B cell (primary cell): ENCODE data around the gene MT1G. TPM values are rescaled to one million over a fixed set of nuclear protein-coding genes. Genes with fewer than 3 reads are reported as not detected.

Source experiments
- ATAC-seq: fragments of 200-7000 bp; cut with Tn5 transposase; one replicate; pipeline ENCODE4 v1.10.0; 2021; ENCODE audit warnings: low read depth, mild to moderate bottlenecking, moderate number of reproducible peaks, moderate library complexity
- CTCF ChIA-PET: fragments of 350-600 bp; sonication (Branson Sonifier 250); formaldehyde crosslinking; loops from one replicate; lab custom pipeline; 2021; ENCODE audit warnings: antibody characterized with exemption, inconsistent platforms; lab: Charles Lee
- POLR2A ChIA-PET: fragments of 350-600 bp; sonication (Branson Sonifier 250); formaldehyde crosslinking; loops from one replicate; lab custom pipeline; 2021; ENCODE audit warnings: antibody characterized with exemption; lab: Charles Lee
- DNase-seq: peaks from one replicate; pipeline ENCODE4 v3.0.0; 2013
- H2AFZ ChIP-seq: 2 replicates; pipeline ENCODE4 v1.6.1; 2012; ENCODE audit warnings: mild to moderate bottlenecking, low read depth, low read length; ENCODE audit not compliant: insufficient read depth, poor library complexity, severe bottlenecking
- H3K27ac ChIP-seq, 2 donors: 1 replicate in 1 of 2; 2 replicates in 1 of 2; pipeline ENCODE4 v1.5.1; 2012 to 2013; ENCODE audit warnings: low read length in 2 of 2, mild to moderate bottlenecking in 2 of 2, moderate library complexity in 1 of 2
- H3K27me3 ChIP-seq, 4 experiments: fragments of 200-600 bp in 1 of 4; sonication (generic) in 1 of 4; replicated peaks in 1 of 4; 1 replicate in 2 of 4; 2 replicates in 2 of 4; pipeline versions ENCODE4 v1.6.1 to v1.7.0; 2013 to 2016; ENCODE audit warnings: low read length in 3 of 4, mild to moderate bottlenecking in 2 of 4, mixed read lengths in 1 of 4, moderate library complexity in 1 of 4; ENCODE audit not compliant: insufficient read depth in 4 of 4, control insufficient read depth in 3 of 4; ENCODE audit errors: control extremely low read depth in 1 of 4
- H3K36me3 ChIP-seq, 2 experiments: replicated peaks in 1 of 2; 1 replicate in 1 of 2; 2 replicates in 1 of 2; pipeline versions ENCODE4 v1.6.1 to v1.7.1; 2013; ENCODE audit warnings: low read length in 1 of 2; ENCODE audit not compliant: insufficient read depth in 2 of 2, control insufficient read depth in 1 of 2; ENCODE audit errors: control extremely low read depth in 1 of 2, extremely low read depth in 1 of 2
- H3K4me1 ChIP-seq, 2 donors: fragments of 200-600 bp in 1 of 2; sonication (generic) in 1 of 2; 1 replicate in 1 of 2; 2 replicates in 1 of 2; pipeline versions ENCODE4 v1.5.1 to v1.6.1; 2013 to 2017; ENCODE audit warnings: low read length in 2 of 2; ENCODE audit not compliant: control insufficient read depth in 2 of 2, insufficient read depth in 2 of 2
- H3K4me2 ChIP-seq: replicated peaks from 2 replicates; pipeline ENCODE3; 2012; ENCODE audit warnings: mild to moderate bottlenecking, low read depth, low read length; ENCODE audit not compliant: poor library complexity, severe bottlenecking
- H3K4me3 ChIP-seq, 5 experiments: fragments of 200-600 bp in 1 of 5; sonication (generic) in 1 of 5; 1 replicate in 3 of 5; 2 replicates in 2 of 5; pipeline versions ENCODE4 v1.5.1 to v1.7.0; 2011 to 2016; ENCODE audit warnings: low read length in 4 of 5, mild to moderate bottlenecking in 4 of 5, low read depth in 2 of 5, control low read depth in 1 of 5, moderate library complexity in 1 of 5; ENCODE audit not compliant: insufficient read depth in 1 of 5; ENCODE audit errors: control extremely low read depth in 1 of 5, extremely low read depth in 1 of 5
- H3K79me2 ChIP-seq: fragments of 200-600 bp; sonication (generic); one replicate; pipeline ENCODE4 v1.6.0; 2016; ENCODE audit warnings: low read length; ENCODE audit not compliant: control insufficient read depth, insufficient read depth
- H3K9ac ChIP-seq: fragments of 200-600 bp; sonication (generic); 2 replicates; pipeline ENCODE4 v1.6.1; 2017; ENCODE audit warnings: mild to moderate bottlenecking, low read length, moderate library complexity
- H3K9me3 ChIP-seq, 3 donors: one replicate each; pipeline versions ENCODE4 v1.6.1 to v1.7.1; 2013; ENCODE audit warnings: low read length in 2 of 3; ENCODE audit not compliant: control insufficient read depth in 2 of 3, insufficient read depth in 1 of 3; ENCODE audit errors: control extremely low read depth in 1 of 3
- H4K20me1 ChIP-seq: 2 replicates; pipeline ENCODE4 v1.6.0; 2012; ENCODE audit warnings: mild to moderate bottlenecking, low read length; ENCODE audit not compliant: insufficient read depth, control insufficient read depth, poor library complexity, severe bottlenecking
- H3K27ac Mint-ChIP-seq: one replicate; pipeline ENCODE4 v1.8.0; 2021; ENCODE audit warnings: mixed read lengths
- H3K27me3 Mint-ChIP-seq: one replicate; pipeline ENCODE4 v1.8.0; 2021; ENCODE audit warnings: mixed read lengths
- H3K4me1 Mint-ChIP-seq: one replicate; pipeline ENCODE4 v1.8.0; 2021; ENCODE audit warnings: mixed read lengths
- H3K4me3 Mint-ChIP-seq: one replicate; pipeline ENCODE4 v1.8.0; 2021; ENCODE audit warnings: mixed read lengths
- H3K9me3 Mint-ChIP-seq: one replicate; pipeline ENCODE4 v1.8.0; 2022; ENCODE audit warnings: mixed read lengths; ENCODE audit not compliant: insufficient read depth
- EZH2 ChIP-seq: IDR thresholded peaks from 2 replicates; pipeline ENCODE4 v1.6.1; 2012; ENCODE audit warnings: borderline replicate concordance, low read depth, mild to moderate bottlenecking, moderate library complexity, low read length; ENCODE audit not compliant: insufficient read depth, poor library complexity, severe bottlenecking
- WGBS: methylation state at CpG from one replicate; pipeline ENCODE4 v1.1.5; 2013; ENCODE audit warnings: missing lambda C conversion rate; ENCODE audit not compliant: insufficient coverage; 5-methylcytosine and 5-hydroxymethylcytosine counted together
- intact Hi-C: fragments of 100-400 bp; cut with micrococcal nuclease; formaldehyde crosslinking; loops from one replicate; pipeline ENCODE4 v1.10.0; 2022
- polyA plus RNA-seq: library from polyadenylated mRNA; depleted of rRNA; stranded (reverse); fragments of >200 nt; gene quantifications from 2 replicates; pipeline ENCODE4 v1.2.3, GENCODE V29; 2012
- total RNA-seq, 2 donors: library from RNA; stranded (reverse); fragments of 120-200 nt in 1 of 2; gene quantifications; 1 replicate in 1 of 2; 2 replicates in 1 of 2; pipeline versions ENCODE4 v1.2.3 to v1.2.4, GENCODE V29; 2013 to 2022
- TF ChIP-seq, protein P1 (sequence below): fragments of 200-600 bp; IDR thresholded peaks from one replicate; pipeline ENCODE4 v1.8.0; 2022; ENCODE audit warnings: antibody characterized with exemption, mild to moderate bottlenecking

MT1G gene
- total and polyA plus RNA-seq, 2 donors (not counting 1 experiment from before 2014, with no cell fraction given) = not detected

DNA sequence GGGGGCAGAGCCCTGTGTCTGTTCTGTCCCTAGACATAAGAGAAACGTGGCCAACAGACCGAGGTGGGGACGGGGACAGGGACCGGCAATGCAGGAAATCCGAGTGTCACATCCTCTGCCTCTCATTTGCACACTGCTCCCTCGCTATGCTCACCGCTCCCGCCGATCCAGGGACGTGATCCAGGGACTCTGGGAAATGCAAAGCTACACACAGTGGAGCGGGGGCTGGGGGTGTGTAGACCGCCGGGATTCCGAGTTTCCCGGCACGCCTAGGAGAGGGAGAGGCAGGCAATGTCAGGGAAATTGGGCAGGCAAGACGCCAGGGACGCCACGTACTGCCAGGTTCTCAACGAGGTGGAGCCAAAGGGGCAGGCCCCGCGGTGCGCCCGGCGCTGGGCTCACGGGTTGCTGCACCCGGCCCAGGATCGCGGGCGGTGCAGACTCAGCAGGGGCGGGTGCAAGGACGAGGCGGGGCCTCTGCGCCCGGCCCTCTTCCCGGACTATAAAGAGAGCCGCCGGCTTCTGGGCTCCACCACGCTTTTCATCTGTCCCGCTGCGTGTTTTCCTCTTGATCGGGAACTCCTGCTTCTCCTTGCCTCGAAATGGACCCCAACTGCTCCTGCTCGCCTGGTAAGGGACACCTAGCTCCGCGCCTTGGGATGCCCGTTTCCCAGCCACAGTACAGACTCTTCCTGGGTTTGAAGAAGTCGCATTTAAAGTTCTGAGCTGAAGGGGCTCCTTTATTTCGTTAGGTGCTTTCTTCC lies 14.3 kb upstream of the MT1G start, which contains the start of gene MT1X:
Gene MT1X, plus strand, starts transcription at position 532 of the 764 bp plus-strand sequence. Its CDS starts 71 bp downstream, at position 603.
- peak within 1 kb of the TSS; percentile 93 for H3K4me2 ChIP-seq
- peak within 1 kb of the TSS; percentile 81 for H3K27ac Mint-ChIP-seq
- intact Hi-C loops = loop anchor here (1.0 to 10.0 kb wide), 6 partner anchors 20 to 162 kb away; partner anchors contain the start of genes BBS2, MT1A, MT1F and MT1M
- peak within 1 kb of the TSS; percentile 55 to 74 (median 59) for H3K4me3 ChIP-seq
- H4K20me1 ChIP-seq = no peaks in the 10 kb centered on the region
- H3K79me2 ChIP-seq = no peaks in the 10 kb centered on the region
- H3K27me3 Mint-ChIP-seq = peaks cover 10% of the 10 kb centered on the region
- 2% methylated on average over 46 of the region's 49 CpGs for WGBS
- TF ChIP-seq, protein P1, sequence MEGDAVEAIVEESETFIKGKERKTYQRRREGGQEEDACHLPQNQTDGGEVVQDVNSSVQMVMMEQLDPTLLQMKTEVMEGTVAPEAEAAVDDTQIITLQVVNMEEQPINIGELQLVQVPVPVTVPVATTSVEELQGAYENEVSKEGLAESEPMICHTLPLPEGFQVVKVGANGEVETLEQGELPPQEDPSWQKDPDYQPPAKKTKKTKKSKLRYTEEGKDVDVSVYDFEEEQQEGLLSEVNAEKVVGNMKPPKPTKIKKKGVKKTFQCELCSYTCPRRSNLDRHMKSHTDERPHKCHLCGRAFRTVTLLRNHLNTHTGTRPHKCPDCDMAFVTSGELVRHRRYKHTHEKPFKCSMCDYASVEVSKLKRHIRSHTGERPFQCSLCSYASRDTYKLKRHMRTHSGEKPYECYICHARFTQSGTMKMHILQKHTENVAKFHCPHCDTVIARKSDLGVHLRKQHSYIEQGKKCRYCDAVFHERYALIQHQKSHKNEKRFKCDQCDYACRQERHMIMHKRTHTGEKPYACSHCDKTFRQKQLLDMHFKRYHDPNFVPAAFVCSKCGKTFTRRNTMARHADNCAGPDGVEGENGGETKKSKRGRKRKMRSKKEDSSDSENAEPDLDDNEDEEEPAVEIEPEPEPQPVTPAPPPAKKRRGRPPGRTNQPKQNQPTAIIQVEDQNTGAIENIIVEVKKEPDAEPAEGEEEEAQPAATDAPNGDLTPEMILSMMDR = no peak
- no peak for TF ChIP-seq EZH2
- peak within 1 kb of the TSS; percentile 93 for H2AFZ ChIP-seq
- H3K9ac ChIP-seq = peak within 1 kb of the TSS; percentile 75
- POLR2A ChIA-PET = interaction anchor here (0.5 to 0.6 kb wide), 2 partner anchors 19 to 25 kb away, joined by 3 read pairs; no protein-coding TSS in a partner anchor
- peak within 1 kb of the TSS in 1 of 2 donors; percentile 55 for H3K27ac ChIP-seq
- H3K9me3 ChIP-seq = peaks cover 0 to 6% (median 0%) of the 10 kb centered on the region in 3 donors
- DNase-seq (peak; percentile 76), ATAC-seq (peak; percentile 98)
- H3K4me1 Mint-ChIP-seq = peaks cover 21% of the 10 kb centered on the region
- H3K4me3 Mint-ChIP-seq = peak within 1 kb of the TSS; percentile 95
- CTCF ChIA-PET = interaction anchor here (1.4 to 2.2 kb wide), 3 partner anchors 19 to 105 kb away, joined by 4 to 17 read pairs (median 5); no protein-coding TSS in a partner anchor
- peaks cover 14 to 15% of the 10 kb centered on the region in 2 donors for H3K4me1 ChIP-seq
- H3K9me3 Mint-ChIP-seq = peaks cover 2% of the 10 kb centered on the region
- no peaks in the 10 kb centered on the region for H3K36me3 ChIP-seq
- peaks cover 0 to 14% (median 4%) of the 10 kb centered on the region in 4 experiments for H3K27me3 ChIP-seq

DNA sequence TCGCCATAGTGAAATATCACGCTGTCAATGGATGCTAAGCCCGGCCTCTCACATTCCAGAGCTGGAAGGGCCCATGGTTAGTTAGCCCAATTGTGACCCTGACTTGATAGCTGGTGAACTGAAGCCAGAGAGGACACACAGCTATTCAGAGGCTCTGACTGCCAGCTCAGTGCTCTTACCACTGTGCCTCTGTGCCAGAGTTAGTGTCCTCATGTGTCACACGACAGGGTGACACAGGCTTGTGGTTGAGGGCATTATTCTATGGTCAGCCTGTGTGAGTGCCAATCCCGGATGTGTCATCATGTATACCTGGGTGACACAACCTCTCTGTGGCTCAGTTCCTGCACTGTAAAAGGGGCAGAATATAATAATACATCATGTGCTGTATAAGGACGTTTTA lies 12.0 kb upstream of the MT1G start:
- ATAC-seq (no peak), DNase-seq (no peak)
- Mint-ChIP-seq H3K27me3 (peaks cover 18% of the 10 kb centered on the region), H3K4me3 (no peak overlapping the region), H3K9me3 (no peaks in the 10 kb centered on the region), H3K4me1 (peaks cover 28% of the 10 kb centered on the region), H3K27ac (no peak overlapping the region)
- ChIA-PET POLR2A (no interaction called here), CTCF (no interaction called here)
- Histone ChIP-seq H2AFZ (no peak overlapping the region), H4K20me1 (no peaks in the 10 kb centered on the region), H3K27ac (no peak overlapping the region), H3K79me2 (no peaks in the 10 kb centered on the region), H3K9ac (no peak overlapping the region), H3K9me3 (no peaks in the 10 kb centered on the region), H3K27me3 (peaks cover 0 to 33% (median 12%) of the 10 kb centered on the region in 4 experiments), H3K4me3 (no peak overlapping the region), H3K4me2 (no peak overlapping the region), H3K4me1 (peaks cover 24 to 25% of the 10 kb centered on the region in 2 donors), H3K36me3 (no peaks in the 10 kb centered on the region)
- intact Hi-C loops = loop anchor here (10.0 kb wide), 1 partner anchor 45 kb away; the partner anchor contains the start of genes MT1A and MT1M
- WGBS = 90% methylated on average over 5 of the region's 6 CpGs
- TF ChIP-seq, protein P1 = no peak
- TF ChIP-seq EZH2 = no peak
